Measurements from ENCODE around the gene SFTPB.

The SFTPB gene

DNA sequence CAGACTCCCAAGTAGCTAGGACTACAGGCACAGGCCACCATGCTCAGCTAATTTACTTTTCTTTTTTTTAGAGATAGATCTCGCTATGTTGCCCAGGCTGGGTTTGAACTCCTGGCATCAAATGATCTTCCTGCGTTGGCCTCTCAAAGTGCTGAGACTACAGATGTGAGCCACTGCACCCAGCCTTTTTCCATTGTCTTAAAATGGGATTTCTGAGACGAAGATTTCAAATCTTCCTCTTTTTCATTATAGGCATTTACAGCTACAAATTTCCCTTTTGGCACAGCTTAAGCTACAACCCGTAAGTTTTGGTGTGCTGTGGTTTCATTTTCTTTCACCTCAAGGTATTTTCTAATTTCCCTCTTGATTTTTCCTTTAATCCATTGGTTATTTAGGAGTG, 34.8 kb upstream of the SFTPB start:
- DNase-seq (ENCODE audit: low read depth in 2 of 2): no peak

GRCh38 chr2:85702172-85702571, 34.2 kb upstream of the SFTPB start:
- no peak for DNase-seq (ENCODE audit: low read depth in 2 of 2)

GRCh38 chr2:85699325-85699724, 31.3 kb upstream of the SFTPB start:
- DNase-seq (ENCODE audit: low read depth in 2 of 2): no peak

DNA sequence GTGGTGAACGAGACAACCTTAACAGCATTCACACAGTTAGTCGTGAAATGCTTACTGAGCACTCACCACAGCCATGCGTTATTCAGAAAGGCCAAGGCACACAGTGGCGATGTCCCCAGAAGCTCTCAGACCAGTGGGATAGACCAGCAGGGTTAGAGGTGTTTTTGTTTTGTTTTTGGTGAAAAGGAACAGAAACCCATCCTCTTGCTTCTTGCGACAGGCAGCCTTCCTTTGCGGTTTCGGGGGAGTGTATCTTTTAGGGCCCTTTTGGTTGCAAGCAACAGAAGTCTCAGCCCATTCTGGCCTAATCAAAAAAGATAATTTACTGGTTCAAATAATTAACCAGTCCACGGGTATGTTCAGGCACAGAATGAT, 30.9 kb upstream of the SFTPB start:
- DNase-seq (ENCODE audit: low read depth in 2 of 2): no peak

GRCh38 chr2:85698184-85698879, 30.3 kb upstream of the SFTPB start:
- no peak for DNase-seq (ENCODE audit: low read depth in 2 of 2)

GRCh38 chr2:85697716-85698115, 29.7 kb upstream of the SFTPB start:
- DNase-seq (ENCODE audit: low read depth in 2 of 2): no peak

DNA sequence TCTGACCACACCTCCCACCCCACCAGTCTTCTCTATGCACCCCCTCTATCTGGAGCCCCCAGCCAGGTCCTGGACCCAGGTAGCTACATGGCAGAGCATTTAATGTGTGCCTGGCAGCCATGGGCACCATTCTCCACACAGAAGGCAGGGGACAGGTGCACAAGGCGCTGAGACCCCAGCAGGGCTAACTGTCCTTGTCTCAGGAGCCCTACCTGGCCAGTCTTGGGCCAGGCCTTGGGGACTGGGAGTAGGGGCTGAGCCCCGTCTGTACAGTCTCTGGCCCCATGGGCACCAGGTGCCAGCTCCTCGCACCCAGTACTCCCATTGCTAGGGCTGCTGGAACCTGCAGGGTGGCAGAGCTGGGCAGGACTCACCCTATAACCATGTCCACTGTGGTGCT, 29.1 kb upstream of the SFTPB start:
- DNase-seq (ENCODE audit: low read depth in 2 of 2): no peak

DNA sequence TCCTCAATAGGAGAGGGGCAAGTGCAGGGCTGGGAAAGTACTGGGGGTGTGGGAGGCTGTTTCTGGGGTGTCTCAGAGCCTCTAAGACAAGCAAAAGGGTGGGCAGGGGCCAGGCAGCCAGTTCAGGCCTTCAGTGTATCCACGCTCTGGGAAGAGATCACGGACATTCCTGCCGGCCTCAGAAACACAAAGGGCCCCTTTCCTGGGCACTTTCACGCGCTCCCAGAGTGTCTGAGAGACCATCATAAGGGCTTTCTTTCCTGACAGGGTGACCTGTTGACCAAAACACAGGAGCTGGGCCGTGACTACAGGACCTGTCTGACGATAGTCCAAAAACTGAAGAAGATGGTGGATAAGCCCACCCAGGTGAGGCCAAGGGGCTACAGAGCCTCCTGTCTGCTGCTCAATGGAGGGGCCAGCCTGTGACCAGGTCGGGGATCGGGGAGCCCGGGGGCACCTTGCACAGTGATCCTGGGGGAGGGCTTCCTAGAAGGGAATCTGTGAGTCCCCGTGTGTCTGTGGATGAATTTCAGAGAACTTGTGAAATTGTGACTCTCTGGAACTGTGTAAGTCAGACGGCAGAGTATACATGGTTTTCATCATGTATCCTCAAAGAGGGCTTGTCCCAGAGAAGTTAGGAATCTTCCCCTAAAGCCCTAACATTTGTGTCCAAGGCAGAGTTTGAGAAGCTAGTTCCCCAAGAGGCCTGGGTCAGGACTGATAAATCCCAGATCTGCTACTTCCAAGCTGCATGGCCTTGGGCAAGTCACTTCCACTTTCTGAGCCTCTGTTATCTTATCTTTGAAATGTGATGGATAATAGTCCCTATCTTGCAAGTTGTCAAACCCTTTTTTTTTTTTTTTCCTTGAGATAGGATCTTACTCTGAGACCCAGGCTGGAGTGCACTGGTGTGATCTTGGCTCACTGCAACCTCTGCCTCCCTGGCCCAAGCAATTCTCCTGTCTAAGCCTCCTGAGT, 28.0 kb upstream of the SFTPB start:
- no peak for DNase-seq (ENCODE audit: low read depth in 2 of 2)

GRCh38 chr2:85695121-85695520, 27.1 kb upstream of the SFTPB start:
- DNase-seq (ENCODE audit: low read depth in 2 of 2): no peak

- DNase-seq (ENCODE audit: low read depth in 2 of 2): no peak
These were observed 26.3 kb upstream of the SFTPB start, which contains the start of gene GNLY for GRCh38 chr2:85694052-85695025. Gene GNLY, plus strand, starts transcription at chr2:85694358. Its CDS starts 61 bp downstream, at chr2:85694419.

DNA sequence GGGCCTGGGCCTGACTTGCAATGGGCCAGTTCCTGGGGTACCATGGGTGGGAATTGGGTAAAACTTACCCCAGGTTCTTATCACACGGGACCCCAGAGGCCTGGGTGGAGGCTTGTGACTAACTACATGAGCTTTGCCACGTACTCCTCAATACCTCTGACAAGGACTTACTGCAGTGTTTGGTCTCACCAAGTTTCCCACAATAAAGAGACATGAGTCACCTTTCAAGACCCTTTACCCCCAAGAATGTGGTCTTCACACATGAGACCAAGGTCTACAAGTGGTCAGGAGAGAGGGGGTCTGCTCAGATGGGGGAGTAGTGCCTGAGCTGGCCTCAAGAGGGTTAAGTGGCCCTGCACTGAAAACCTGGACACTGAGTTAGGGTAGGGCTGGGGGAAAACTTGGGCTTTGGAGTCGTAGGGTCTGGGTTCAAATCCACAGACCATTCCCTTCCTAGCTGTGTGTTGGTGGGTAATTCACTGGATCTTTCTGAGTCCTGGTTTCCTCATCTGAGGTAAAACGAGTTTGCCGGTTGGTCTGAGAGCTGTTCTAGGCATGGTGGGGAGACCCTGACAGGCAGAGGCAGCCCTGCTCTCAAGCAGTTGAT, 24.1 kb upstream of the SFTPB start:
- no peak for DNase-seq (ENCODE audit: low read depth in 2 of 2)

GRCh38 chr2:85690932-85691331, 22.9 kb upstream of the SFTPB start:
- DNase-seq (ENCODE audit: low read depth in 2 of 2): no peak

- DNase-seq (ENCODE audit: low read depth in 2 of 2): no peak
These were observed 16.8 kb upstream of the SFTPB start for GRCh38 chr2:85684806-85685205.

GRCh38 chr2:85684380-85684779, 16.4 kb upstream of the SFTPB start:
- no peak for DNase-seq (ENCODE audit: low read depth in 2 of 2)

DNA sequence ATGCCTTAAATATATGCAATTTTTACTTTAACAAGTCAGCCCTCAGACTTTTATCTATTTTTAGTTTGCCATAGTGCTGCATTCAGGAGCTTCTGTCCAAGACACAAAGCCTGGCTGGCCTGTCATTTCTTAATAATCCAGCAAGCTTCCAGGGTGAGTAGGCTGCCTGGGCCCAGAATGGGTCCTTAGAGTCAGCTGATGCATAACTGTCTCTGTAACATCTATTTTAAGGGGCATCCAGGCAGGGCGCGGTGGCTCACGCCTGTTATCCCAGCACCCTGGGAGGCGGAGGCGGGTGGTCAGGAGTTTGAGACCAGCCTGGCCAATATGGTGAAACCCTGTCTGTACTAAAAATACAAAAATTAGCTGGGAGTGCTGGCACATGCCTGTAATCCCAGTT, 14.4 kb upstream of the SFTPB start:
- DNase-seq (ENCODE audit: low read depth in 2 of 2): no peak

DNA sequence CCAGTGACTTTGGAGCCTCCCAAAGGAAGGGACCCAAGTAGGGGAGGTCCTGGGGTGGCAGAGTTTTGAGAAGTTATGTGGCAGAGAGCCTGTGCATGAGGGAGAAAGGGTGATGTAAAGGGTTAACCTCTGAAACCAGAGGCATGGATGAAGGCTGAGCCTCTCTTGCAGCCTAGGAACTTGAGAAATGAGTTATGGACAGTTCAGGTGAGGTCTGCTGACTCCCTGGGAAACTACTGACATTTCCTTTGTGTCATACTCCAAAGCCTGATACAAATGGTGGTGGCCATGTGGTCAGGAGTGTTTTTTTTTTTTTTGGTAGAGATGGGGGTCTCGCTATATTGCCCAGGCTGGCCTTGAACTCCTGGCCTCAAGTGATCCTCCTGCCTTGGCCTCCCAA, 13.8 kb upstream of the SFTPB start:
- DNase-seq (ENCODE audit: low read depth in 2 of 2): no peak

GRCh38 chr2:85681372-85681763, 13.4 kb upstream of the SFTPB start:
- DNase-seq (ENCODE audit: low read depth in 2 of 2): no peak

DNA sequence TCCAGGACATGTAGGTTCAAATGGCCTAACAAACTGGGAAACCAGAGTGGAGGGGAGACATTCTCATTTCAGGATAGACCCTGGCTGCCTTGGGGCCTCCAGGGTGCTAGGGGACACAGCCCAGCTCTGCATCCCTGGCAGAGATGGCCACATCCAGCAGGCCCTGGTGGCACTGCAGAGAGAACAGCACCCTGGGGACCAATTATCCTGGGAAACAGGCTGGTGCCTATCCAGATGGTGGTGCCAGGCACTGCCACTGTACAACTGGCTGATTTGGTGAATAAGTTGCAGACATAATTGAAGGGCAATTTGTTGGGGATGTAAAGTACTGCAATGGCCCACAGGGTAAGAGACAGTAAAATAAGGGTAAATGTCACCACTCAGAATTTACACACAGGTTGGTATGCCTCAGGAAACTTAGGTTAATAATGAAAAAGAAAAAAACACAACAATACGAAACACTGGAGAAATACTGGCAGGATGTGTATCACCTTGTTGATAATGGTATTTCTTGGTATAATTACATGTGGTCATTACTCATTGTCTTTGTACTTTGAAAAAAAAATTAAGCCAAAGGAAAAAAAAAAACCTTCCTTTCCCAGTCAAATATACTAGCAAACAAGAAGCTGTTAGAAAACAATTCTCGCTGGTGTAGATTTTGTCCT, 12.8 kb upstream of the SFTPB start:
- DNase-seq (ENCODE audit: low read depth in 2 of 2): no peak

DNA sequence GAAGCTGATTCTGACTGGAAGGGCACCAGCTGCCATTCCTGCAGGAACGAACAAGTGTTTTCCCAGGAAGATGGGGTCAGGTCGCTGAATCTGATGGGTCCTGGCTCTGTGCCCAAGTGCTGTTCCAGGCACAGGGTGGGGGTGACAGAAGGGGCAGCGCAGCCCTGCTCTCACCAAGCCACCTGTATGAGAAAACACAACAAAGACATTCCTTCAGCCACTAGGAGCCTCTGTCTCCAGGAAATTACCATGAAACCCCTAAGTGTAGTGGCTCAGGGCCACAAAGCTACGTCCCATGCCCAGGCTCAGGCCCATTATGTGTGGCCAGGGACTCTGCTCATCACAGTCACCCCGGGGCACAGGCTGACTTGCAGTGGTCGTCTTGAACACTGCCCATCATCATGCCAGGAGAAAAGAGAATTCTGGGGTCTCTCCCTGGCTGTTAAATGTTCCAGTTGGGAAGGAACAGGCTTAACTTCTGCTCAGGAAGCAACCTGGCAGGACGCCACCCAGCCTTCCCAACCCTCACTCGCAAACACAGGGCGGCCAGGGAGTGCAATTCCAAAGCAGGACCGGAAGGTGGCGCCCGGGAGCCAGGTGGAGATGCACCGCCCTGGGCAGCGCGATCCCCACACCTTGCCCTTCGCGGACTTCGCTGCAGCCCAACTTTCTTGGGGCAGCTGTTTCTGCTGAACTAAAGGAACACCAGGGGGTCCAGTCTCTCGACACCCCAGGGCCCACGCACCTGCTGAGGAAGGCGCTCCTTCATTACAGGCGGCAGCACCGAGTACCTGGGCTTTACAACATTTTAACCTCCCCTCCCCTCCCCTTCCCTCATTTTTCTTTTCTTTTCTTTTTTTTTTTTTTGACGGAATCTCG, 11.0 kb upstream of the SFTPB start:
- DNase-seq (ENCODE audit: low read depth in 2 of 2): peak; percentile 43 to 70

DNA sequence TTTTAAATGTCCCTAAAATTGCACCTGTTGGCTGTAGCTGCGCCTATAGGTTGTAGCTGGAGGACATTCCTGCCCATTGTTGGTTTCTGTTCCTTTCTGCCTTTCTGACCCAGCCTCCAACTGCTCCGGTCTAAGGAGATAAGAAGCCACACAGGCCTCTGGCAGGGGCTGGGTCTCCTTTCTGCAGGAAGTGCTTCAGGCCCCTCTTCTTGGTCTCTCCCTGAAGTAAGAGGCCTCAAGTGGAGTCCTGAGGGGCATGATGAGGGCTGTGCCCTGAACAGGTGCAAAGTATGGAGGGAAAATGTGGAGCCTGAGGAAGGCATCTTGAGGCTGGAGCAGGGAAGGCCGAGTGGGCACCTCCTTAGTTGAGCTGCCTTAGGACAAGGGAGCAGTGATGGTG, 10.4 kb upstream of the SFTPB start:
- DNase-seq (ENCODE audit: low read depth in 2 of 2): no peak

Data from stimulated activated CD4-positive, alpha-beta T cell treated with anti-CD3 and anti-CD28 coated beads, Interleukin-15, amount 100 ng/mL, for 48 hours (primary cell).